ENCODE measurements around the gene FAM199X.
A peak's percentile ranks its signal among the peaks of the same experiment; 100 is the strongest.
"Not testable (repeated sequence)": the region's sequence is repeated elsewhere in the genome, so short reads cannot be mapped to it uniquely, and the experiment has no call there.

FAM199X gene

GRCh38 chrX:104189837-104190236, 23.6 kb downstream of the FAM199X start:
- no peak for DNase-seq (ENCODE audit: low read depth)

- no peak for DNase-seq (ENCODE audit: low read depth)
These were observed 27.2 kb downstream of the FAM199X start for GRCh38 chrX:104193485-104193884.

GRCh38 chrX:104195013-104195412, 28.8 kb downstream of the FAM199X start:
- no peak for DNase-seq (ENCODE audit: low read depth)

GRCh38 chrX:104195489-104196084, 29.3 kb downstream of the FAM199X start:
- peak; percentile 13 for DNase-seq (ENCODE audit: low read depth)

GRCh38 chrX:104205548-104205947, 39.3 kb downstream of the FAM199X start:
- DNase-seq (ENCODE audit: low read depth), result no peak

GRCh38 chrX:104211187-104211586, 44.9 kb downstream of the FAM199X start:
- DNase-seq (ENCODE audit: low read depth), result no peak

GRCh38 chrX:104230060-104230459, 63.8 kb downstream of the FAM199X start:
- not testable (repeated sequence) for DNase-seq (ENCODE audit: low read depth)

Data from stromal cell of bone marrow (primary cell).